PFSK-1 (cell line): ENCODE measurements around the gene SF3A1.

Source experiments
- POLR2AphosphoS5 ChIP-seq: IDR thresholded peaks from 2 replicates; pipeline ENCODE4 v1.6.1; 2012; ENCODE audit warnings: low read depth, mild to moderate bottlenecking, control low read depth, low read length, moderate library complexity
- SIN3A ChIP-seq: IDR thresholded peaks from 2 replicates; pipeline ENCODE4 v1.6.1; 2012; ENCODE audit warnings: mild to moderate bottlenecking, low read length, moderate library complexity, borderline replicate concordance; ENCODE audit not compliant: insufficient read depth
- TAF1 ChIP-seq: IDR thresholded peaks from 2 replicates; pipeline ENCODE4 v1.6.1; 2012; ENCODE audit warnings: low read length, control low read depth, borderline replicate concordance; ENCODE audit not compliant: insufficient read depth
- TF ChIP-seq, protein P1 (sequence below), 2 experiments: IDR thresholded peaks; 2 replicates each; pipeline versions ENCODE4 v1.6.1 to v1.8.0; 2011 to 2012; ENCODE audit warnings: low read depth in 2 of 2, low read length in 2 of 2, control low read depth in 1 of 2, inconsistent platforms in 1 of 2, mild to moderate bottlenecking in 1 of 2, moderate library complexity in 1 of 2; ENCODE audit not compliant: insufficient read depth in 1 of 2

DNA sequence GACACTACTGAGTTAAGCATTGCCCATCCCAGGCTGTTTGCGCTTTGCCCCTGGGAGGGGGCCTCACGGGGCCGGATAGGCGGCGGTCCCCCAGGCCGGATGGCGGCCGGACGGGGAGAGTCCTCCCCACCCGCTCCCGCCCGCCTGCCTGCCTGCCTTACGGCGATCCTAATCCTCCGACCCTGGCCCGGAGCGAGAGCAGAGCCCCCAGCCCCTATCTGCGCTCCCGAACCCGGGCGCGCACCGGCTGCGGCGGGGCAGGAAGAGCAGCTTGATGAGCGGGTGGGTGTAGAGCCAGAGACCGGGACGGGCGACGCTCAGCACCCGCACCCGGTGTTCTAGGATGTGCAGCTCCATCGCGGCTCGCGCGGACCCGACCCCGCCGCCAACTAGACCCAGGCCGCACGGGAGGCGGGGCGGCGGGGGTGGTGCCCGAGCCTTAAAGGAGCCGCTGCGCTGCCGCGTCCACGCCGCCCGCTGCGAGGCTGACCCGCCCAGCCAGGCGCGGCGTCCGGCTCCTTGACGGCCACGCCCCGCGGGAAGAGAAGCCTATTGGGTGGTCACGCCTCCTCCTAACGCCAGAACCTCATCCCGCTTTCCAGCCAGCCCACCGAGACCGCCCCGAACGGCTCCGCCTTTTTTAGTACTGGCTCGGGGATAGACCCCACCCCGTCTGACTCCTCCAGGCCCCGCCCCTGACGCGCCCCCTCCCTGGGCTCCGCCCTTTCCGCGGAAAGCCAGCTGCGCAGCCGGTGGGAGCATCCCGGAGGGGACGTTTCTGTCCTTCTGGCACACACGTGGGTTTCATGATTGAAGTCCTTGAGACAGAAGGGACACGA lies 67.3 kb downstream of the SF3A1 start, which contains the start of gene CASTOR1:
- TF ChIP-seq POLR2AphosphoS5 (no peak), SIN3A (no peak; the same call in 1 of the 2 replicates), TAF1 (no peak)
- TF ChIP-seq, protein P1, sequence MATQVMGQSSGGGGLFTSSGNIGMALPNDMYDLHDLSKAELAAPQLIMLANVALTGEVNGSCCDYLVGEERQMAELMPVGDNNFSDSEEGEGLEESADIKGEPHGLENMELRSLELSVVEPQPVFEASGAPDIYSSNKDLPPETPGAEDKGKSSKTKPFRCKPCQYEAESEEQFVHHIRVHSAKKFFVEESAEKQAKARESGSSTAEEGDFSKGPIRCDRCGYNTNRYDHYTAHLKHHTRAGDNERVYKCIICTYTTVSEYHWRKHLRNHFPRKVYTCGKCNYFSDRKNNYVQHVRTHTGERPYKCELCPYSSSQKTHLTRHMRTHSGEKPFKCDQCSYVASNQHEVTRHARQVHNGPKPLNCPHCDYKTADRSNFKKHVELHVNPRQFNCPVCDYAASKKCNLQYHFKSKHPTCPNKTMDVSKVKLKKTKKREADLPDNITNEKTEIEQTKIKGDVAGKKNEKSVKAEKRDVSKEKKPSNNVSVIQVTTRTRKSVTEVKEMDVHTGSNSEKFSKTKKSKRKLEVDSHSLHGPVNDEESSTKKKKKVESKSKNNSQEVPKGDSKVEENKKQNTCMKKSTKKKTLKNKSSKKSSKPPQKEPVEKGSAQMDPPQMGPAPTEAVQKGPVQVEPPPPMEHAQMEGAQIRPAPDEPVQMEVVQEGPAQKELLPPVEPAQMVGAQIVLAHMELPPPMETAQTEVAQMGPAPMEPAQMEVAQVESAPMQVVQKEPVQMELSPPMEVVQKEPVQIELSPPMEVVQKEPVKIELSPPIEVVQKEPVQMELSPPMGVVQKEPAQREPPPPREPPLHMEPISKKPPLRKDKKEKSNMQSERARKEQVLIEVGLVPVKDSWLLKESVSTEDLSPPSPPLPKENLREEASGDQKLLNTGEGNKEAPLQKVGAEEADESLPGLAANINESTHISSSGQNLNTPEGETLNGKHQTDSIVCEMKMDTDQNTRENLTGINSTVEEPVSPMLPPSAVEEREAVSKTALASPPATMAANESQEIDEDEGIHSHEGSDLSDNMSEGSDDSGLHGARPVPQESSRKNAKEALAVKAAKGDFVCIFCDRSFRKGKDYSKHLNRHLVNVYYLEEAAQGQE (IDR thresholded peaks at IDR 0.05; ENCODE audit: insufficient read depth in 1 of 2, low read depth in 2 of 2, low read length in 2 of 2): no peak
